ENCODE measurements around the gene ATG2A. TPM values are rescaled to one million over a fixed set of nuclear protein-coding genes. Genes with fewer than 3 reads are reported as not detected.

The ATG2A gene
- total and polyA plus RNA-seq, 9 of the 15 experiments (the other 6 are each of a cell fraction or from before 2014, with no cell fraction given) = 0.25 to 45.9 (median 5.2) TPM

- Histone ChIP-seq H3K79me2 (ENCODE audit: control insufficient read depth, insufficient read depth, low read length) (no peaks in the 10 kb centered on the region), H3K9me3 (replicated peaks; ENCODE audit: control insufficient read depth, insufficient read depth, low read depth, low read length) (no peaks in the 10 kb centered on the region), H3K4me2 (ENCODE audit: insufficient read depth, low read length) (peak overlapping the region; percentile 6; the same call in 1 of the 2 replicates), H4K20me1 (replicated peaks; ENCODE audit: control insufficient read depth, insufficient read depth, low read length) (no peaks in the 10 kb centered on the region), H3K27ac (ENCODE audit: extremely low read depth, low read depth, low read length) (no peak overlapping the region), H3K4me1 (replicated peaks in 1 of 2; ENCODE audit: control insufficient read depth in 2 of 2, insufficient read depth in 2 of 2, low read length in 2 of 2) (peaks cover 0 to 3% of the 10 kb centered on the region in 2 experiments; a peak in 2 of 5 replicates), H3K9me1 (ENCODE audit: control insufficient read depth, insufficient read depth, low read length) (no peaks in the 10 kb centered on the region), H3K27me3 (ENCODE audit: control insufficient read depth in 2 of 2, insufficient read depth in 2 of 2, low read length in 2 of 2) (no peaks in the 10 kb centered on the region), H3K9ac (ENCODE audit: insufficient read depth in 1 of 2, low read depth in 2 of 2, low read length in 2 of 2) (peak overlapping the region in 1 of 2 experiments; percentile 76; a peak in 1 of 4 replicates), H3K4me3 (no peak overlapping the region), H2AFZ (ENCODE audit: low read depth, low read length) (peak overlapping the region; percentile 63), H3K36me3 (ENCODE audit: control insufficient read depth, insufficient read depth, low read length) (no peaks in the 10 kb centered on the region)
- no TSS peak for BruUV-seq (replicated peaks)
- POLR2A ChIA-PET = interaction anchor here (0.6 to 1.5 kb wide), 3 partner anchors 16 to 106 kb away, joined by 3 to 4 read pairs (median 4); partner anchors contain the start of gene BATF2
- CTCF ChIA-PET (ENCODE audit: low intra/inter-chr PET ratio) = no interaction called here
- DNase-seq (ENCODE audit: extremely low read depth in 1 of 4, low spot score in 3 of 4) = peak in 3 of 4 experiments; percentile 33 to 51 (median 33)
- ATAC-seq = peak; percentile 96
- intact Hi-C loops (cut with micrococcal nuclease) = loop anchor here (2.0 kb wide), 1 partner anchor 49 kb away; the partner anchor contains the start of gene BATF2
- WGBS (ENCODE audit: insufficient coverage, low coverage, missing lambda C conversion rate) = 11% methylated on average over 5 of the region's 5 CpGs
- in situ Hi-C loops (cut with MboI) = no loop called here
- FAIRE-seq = peak; percentile 68
- TF ChIP-seq ZFP36 (IDR thresholded peaks at IDR 0.05; ENCODE audit: low read depth, low read length, partially characterized antibody) (no peak), RAD21 (CRISPR knock-in tag; conservative IDR thresholded peaks at IDR 0.05 in 1 of 2, IDR thresholded peaks at IDR 0.05 in 1 of 2) (peak in 1 of 2 experiments; percentile 42; a peak in 2 of 4 replicates), ZFP91 (CRISPR knock-in tag; IDR thresholded peaks at IDR 0.05) (no peak), ZBTB2 (IDR thresholded peaks at IDR 0.05) (no peak), REST (IDR thresholded peaks at IDR 0.05; ENCODE audit: borderline replicate concordance) (peak; percentile 51; the same call in 1 of the 2 replicates), REST (CRISPR knock-in tag; IDR thresholded peaks at IDR 0.05; ENCODE audit: low read depth) (no peak), MBD1 (CRISPR knock-in tag; IDR thresholded peaks at IDR 0.05) (no peak)
These were observed 30.3 kb upstream of the ATG2A start for GRCh38 chr11:64947208-64947814.

Data from K562 (cell line).